K562 (cell line): ENCODE data around the gene CMIP. TPM values are rescaled to one million over a fixed set of nuclear protein-coding genes. Genes with fewer than 3 reads are reported as not detected.

Experiments used
- ARNT ChIP-seq, 2 experiments: fragments of 450-650 bp; IDR thresholded peaks; 2 replicates each; pipeline ENCODE4 v1.6.1; 2016; ENCODE audit warnings: mild to moderate bottlenecking in 1 of 2
- ATF1 ChIP-seq, 2 experiments: fragments of 450-650 bp in 1 of 2; IDR thresholded peaks; 2 replicates each; pipeline ENCODE4 v1.6.1; 2016; ENCODE audit warnings: missing compliant biosample characterization in 1 of 2, missing genetic modification characterization in 1 of 2
- BMI1 ChIP-seq: fragments of 150-350 bp; IDR thresholded peaks from 2 replicates; pipeline ENCODE4 v1.6.1; 2014; ENCODE audit warnings: low read length
- C11orf30 ChIP-seq: fragments of 450-650 bp; IDR thresholded peaks from 2 replicates; pipeline ENCODE4 v1.6.1; 2016; ENCODE audit warnings: low read depth, mild to moderate bottlenecking
- EP300 ChIP-seq: IDR thresholded peaks from 2 replicates; pipeline ENCODE4 v1.6.1; 2012; ENCODE audit warnings: low read length, improper control_type of control experiment
- MTA3 ChIP-seq: fragments of 450-650 bp; formaldehyde crosslinking; IDR thresholded peaks from 2 replicates; pipeline ENCODE4 v1.6.1; 2017; ENCODE audit warnings: mild to moderate bottlenecking, borderline replicate concordance
- PTRF ChIP-seq: fragments of 450-650 bp; IDR thresholded peaks from 2 replicates; pipeline ENCODE4 v1.6.1; 2016; ENCODE audit warnings: mild to moderate bottlenecking, missing genetic modification characterization, missing compliant biosample characterization
- PYGO2 ChIP-seq: fragments of 450-650 bp; IDR thresholded peaks from 2 replicates; pipeline ENCODE4 v1.6.1; 2016; ENCODE audit warnings: mild to moderate bottlenecking, missing genetic modification characterization, moderate library complexity, missing compliant biosample characterization
- SLC30A9 ChIP-seq: fragments of 250-450 bp; sonication (Bioruptor Pico); IDR thresholded peaks from 2 replicates; pipeline ENCODE4 v1.8.0; 2022; ENCODE audit warnings: mild to moderate bottlenecking, moderate library complexity
- TEAD2 ChIP-seq: fragments of 450-650 bp; IDR thresholded peaks from 2 replicates; pipeline ENCODE4 v1.6.1; 2016; ENCODE audit warnings: missing genetic modification characterization, control low read depth, missing compliant biosample characterization
- ZNF324 ChIP-seq: fragments of 250-450 bp; sonication (Bioruptor Pico); IDR thresholded peaks from 2 replicates; pipeline ENCODE4 v1.4.0; 2020; ENCODE audit warnings: mild to moderate bottlenecking
- ZNF695 ChIP-seq: fragments of 450-650 bp; formaldehyde crosslinking; IDR thresholded peaks from 2 replicates; pipeline ENCODE4 v1.4.0; 2020; ENCODE audit warnings: mild to moderate bottlenecking, moderate library complexity
- polyA plus RNA-seq, 8 experiments: library from polyadenylated mRNA; depleted of rRNA in 4 of 8; stranded (reverse) in 5 of 8; unstranded in 3 of 8; fragments of >200 nt; fragmentation: Nextera tagmentation in 2 of 8; fragmentation: Illumina TruSeq in 1 of 8; extraction: Ambion mirVana in 2 of 8; extraction: Trizol in 1 of 8; gene quantifications; 2 replicates each; pipeline versions ENCODE4 v1.2.1 to v1.2.3, GENCODE V29; 2011 to 2014; ENCODE audit warnings: inconsistent platforms in 1 of 8, missing spikeins in 1 of 8
- total RNA-seq, 7 experiments: library from RNA; depleted of rRNA in 6 of 7; stranded (reverse); fragments of >200 nt in 6 of 7; fragmentation: Illumina TruSeq in 2 of 7; extraction: Trizol in 2 of 7; gene quantifications; 2 replicates each; pipeline versions ENCODE4 v1.2.1 to v1.2.3, GENCODE V29; 2011 to 2021; ENCODE audit warnings: low replicate concordance in 1 of 7
- TF ChIP-seq, protein P1 (sequence below): fragments of 200-800 bp; sonication (Bioruptor generic); IDR thresholded peaks from 2 replicates; pipeline ENCODE4 v1.6.1; 2017; ENCODE audit warnings: missing genetic modification characterization, missing compliant biosample characterization
- TF ChIP-seq, protein P2 (sequence below), 2 experiments: fragments of 450-650 bp; IDR thresholded peaks; 2 replicates each; pipeline ENCODE4 v1.6.1; 2016; ENCODE audit warnings: mild to moderate bottlenecking in 2 of 2, borderline replicate concordance in 1 of 2, low read depth in 1 of 2, moderate library complexity in 1 of 2
- TF ChIP-seq, protein P3 (sequence below): fragments of 250-450 bp; sonication (Bioruptor Pico); IDR thresholded peaks from 2 replicates; pipeline ENCODE4 v1.5.0; 2020; ENCODE audit warnings: mild to moderate bottlenecking

Gene CMIP
- total and polyA plus RNA-seq, 9 of the 15 experiments (the other 6 are each of a cell fraction or from before 2014, with no cell fraction given): 0.94 to 82.5 (median 10.3) TPM

DNA sequence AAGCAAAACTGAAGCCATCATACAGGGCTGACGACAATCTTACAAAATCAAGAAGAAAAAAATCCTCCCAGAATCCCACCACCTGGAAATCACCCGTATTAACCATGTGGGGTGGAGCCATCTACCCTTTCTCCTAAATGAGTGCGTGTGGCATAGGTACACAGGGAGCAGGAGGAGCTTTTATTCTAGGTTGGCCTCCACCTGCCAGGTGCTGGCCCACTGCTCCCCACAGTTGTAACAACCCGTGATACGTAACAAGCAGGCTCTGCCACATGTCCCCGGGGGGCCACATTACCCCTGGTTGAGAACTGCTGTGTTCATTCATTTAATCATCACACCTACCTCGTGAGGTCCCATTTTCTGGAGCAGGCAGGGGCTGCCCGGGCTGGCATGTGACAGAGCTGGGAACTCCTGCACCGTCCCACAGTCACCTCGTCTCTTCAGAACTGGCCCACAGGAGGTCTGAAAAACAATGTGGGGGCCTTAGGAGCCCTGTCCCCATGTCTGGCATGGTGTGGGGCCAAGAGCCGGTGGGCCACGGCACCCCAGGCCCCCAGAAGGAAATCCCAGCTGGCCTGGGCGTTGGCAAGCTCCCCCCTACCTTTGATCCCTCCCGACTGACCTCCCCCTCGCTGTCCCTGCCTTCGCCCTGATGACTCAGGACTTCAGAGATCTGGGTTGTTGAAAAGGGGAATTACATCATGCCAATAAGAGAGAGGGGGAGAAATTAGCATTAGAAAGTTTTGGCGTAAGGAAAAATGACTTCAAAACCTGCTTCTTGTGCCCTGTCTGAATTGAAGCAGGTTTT, 12.9 kb downstream of the CMIP start (continued):
- TF ChIP-seq, protein P1, sequence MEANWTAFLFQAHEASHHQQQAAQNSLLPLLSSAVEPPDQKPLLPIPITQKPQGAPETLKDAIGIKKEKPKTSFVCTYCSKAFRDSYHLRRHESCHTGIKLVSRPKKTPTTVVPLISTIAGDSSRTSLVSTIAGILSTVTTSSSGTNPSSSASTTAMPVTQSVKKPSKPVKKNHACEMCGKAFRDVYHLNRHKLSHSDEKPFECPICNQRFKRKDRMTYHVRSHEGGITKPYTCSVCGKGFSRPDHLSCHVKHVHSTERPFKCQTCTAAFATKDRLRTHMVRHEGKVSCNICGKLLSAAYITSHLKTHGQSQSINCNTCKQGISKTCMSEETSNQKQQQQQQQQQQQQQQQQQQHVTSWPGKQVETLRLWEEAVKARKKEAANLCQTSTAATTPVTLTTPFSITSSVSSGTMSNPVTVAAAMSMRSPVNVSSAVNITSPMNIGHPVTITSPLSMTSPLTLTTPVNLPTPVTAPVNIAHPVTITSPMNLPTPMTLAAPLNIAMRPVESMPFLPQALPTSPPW (CRISPR knock-in tag): peak; percentile 94
- TF ChIP-seq TEAD2 (tag): no peak
- TF ChIP-seq, protein P2, sequence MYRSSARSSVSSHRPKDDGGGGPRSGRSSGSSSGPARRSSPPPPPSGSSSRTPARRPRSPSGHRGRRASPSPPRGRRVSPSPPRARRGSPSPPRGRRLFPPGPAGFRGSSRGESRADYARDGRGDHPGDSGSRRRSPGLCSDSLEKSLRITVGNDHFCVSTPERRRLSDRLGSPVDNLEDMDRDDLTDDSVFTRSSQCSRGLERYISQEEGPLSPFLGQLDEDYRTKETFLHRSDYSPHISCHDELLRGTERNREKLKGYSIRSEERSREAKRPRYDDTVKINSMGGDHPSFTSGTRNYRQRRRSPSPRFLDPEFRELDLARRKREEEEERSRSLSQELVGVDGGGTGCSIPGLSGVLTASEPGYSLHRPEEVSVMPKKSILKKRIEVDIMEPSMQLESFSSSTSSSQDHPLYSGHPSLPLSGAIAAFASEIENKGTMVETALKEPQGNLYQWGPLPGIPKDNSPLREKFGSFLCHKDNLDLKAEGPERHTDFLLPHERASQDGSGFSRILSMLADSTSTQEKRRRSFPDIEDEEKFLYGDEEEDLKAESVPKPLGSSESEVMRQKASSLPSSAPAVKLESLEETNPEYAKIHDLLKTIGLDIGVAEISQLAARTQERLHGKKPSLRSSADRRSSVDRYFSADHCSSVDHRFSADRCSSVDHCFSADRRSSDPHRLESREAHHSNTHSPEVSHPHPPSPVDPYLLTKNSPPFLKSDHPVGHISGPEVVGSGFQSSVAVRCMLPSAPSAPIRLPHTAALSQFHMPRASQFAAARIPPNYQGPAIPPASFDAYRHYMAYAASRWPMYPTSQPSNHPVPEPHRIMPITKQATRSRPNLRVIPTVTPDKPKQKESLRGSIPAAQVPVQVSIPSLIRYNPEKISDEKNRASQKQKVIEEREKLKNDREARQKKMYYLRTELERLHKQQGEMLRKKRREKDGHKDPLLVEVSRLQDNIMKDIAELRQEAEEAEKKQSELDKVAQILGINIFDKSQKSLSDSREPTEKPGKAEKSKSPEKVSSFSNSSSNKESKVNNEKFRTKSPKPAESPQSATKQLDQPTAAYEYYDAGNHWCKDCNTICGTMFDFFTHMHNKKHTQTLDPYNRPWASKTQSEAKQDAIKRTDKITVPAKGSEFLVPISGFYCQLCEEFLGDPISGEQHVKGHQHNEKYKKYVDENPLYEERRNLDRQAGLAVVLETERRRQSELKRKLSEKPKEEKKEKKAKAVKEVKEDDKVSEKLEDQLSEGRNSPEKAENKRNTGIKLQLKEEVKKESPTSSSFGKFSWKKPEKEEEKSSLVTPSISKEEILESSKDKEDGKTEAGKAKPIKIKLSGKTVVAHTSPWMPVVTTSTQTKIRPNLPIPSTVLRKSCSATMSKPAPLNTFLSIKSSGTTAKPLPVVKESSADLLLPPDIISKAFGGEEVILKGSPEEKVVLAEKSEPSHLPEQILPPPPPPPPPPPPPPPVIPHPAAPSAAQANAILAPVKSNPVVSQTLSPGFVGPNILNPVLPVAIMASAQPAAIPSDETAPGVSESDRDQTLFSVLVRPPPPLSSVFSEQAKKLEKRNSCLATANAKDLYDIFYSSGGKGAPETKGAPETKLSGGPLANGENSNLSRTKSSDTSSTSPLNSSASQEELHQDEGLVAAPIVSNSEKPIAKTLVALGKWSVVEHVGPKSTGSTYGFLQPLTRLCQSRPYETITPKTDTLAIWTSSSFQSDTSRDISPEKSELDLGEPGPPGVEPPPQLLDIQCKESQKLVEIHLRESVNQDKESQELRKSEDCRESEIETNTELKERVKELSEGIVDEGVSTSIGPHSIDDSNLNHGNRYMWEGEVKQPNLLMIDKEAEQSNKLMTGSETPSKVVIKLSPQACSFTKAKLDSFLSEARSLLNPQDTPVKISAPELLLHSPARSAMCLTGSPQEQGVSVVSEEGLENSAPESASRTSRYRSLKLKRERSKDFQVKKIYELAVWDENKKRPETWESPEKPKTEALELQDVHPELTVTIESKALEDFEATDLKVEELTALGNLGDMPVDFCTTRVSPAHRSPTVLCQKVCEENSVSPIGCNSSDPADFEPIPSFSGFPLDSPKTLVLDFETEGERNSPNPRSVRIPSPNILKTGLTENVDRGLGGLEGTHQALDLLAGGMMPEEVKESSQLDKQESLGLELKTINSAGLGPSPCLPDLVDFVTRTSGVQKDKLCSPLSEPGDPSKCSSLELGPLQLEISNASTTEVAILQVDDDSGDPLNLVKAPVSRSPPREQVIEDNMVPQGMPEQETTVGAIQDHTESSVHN (IDR thresholded peaks at IDR 0.05; ENCODE audit: borderline replicate concordance in 1 of 2, low read depth in 1 of 2): 0 out of 4 replicates have a peak, but pooled peaks of 1 of the 2 experiments have one; percentile 18
- TF ChIP-seq PYGO2 (tag): no peak
- TF ChIP-seq ARNT (IDR thresholded peaks at IDR 0.05): 0 out of 4 replicates have a peak, but pooled peaks of 1 of the 2 experiments have one; percentile 36
- TF ChIP-seq ZNF695 (CRISPR knock-in tag): no peak
- TF ChIP-seq ATF1 (CRISPR knock-in tag; IDR thresholded peaks at IDR 0.05): no peak
- peak; percentile 23; the same call in 1 of the 2 replicates for TF ChIP-seq ATF1 (tag; IDR thresholded peaks at IDR 0.05)
- TF ChIP-seq, protein P3, sequence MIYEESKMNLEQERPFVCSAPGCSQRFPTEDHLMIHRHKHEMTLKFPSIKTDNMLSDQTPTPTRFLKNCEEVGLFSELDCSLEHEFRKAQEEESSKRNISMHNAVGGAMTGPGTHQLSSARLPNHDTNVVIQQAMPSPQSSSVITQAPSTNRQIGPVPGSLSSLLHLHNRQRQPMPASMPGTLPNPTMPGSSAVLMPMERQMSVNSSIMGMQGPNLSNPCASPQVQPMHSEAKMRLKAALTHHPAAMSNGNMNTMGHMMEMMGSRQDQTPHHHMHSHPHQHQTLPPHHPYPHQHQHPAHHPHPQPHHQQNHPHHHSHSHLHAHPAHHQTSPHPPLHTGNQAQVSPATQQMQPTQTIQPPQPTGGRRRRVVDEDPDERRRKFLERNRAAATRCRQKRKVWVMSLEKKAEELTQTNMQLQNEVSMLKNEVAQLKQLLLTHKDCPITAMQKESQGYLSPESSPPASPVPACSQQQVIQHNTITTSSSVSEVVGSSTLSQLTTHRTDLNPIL (CRISPR knock-in tag): no peak
- TF ChIP-seq C11orf30: peak; percentile 93
- TF ChIP-seq MTA3: 0 out of 2 replicates have a peak, but pooled peaks have one; percentile 65
- TF ChIP-seq BMI1: no peak
- TF ChIP-seq ZNF324 (CRISPR knock-in tag): no peak
- no peak for TF ChIP-seq SLC30A9 (CRISPR knock-in tag)
- TF ChIP-seq EP300: peak; percentile 68
- no peak for TF ChIP-seq PTRF (tag)
